Mammary epithelial cell (primary cell): ENCODE data around the gene BMP6.

Experiments used
- CTCF ChIP-seq, 2 donors: IDR thresholded peaks in 1 of 2; conservative IDR thresholded peaks in 1 of 2; 2 replicates each; pipeline ENCODE4 v1.5.1; 2011 to 2012; ENCODE audit warnings: inconsistent platforms in 2 of 2, low read length in 2 of 2, mild to moderate bottlenecking in 2 of 2, control low read depth in 1 of 2, low read depth in 1 of 2; ENCODE audit not compliant: insufficient read depth in 1 of 2; ENCODE audit errors: extremely low read depth in 1 of 2
- EZH2 ChIP-seq: IDR thresholded peaks from 2 replicates; pipeline ENCODE4 v1.6.1; 2012; ENCODE audit warnings: low read length, inconsistent platforms, borderline replicate concordance

- TF ChIP-seq CTCF (conservative IDR thresholded peaks at IDR 0.05 in 1 of 2, IDR thresholded peaks at IDR 0.05 in 1 of 2; ENCODE audit: extremely low read depth in 1 of 2, insufficient read depth in 1 of 2, low read depth in 1 of 2, low read length in 2 of 2) (no peak), EZH2 (no peak)
These were observed 50.6 kb downstream of the BMP6 start for GRCh38 chr6:7776509-7776908.
